Ishikawa (cell line): ENCODE results near the gene ADAMTS18.
A peak's percentile ranks its signal among the peaks of the same experiment; 100 is the strongest.

Experiments
- CEBPB ChIP-seq: IDR thresholded peaks from 2 replicates; pipeline ENCODE4 v1.6.1; 2012
- CREB1 ChIP-seq: IDR thresholded peaks from 2 replicates; pipeline ENCODE4 v1.6.1; 2012; ENCODE audit warnings: low read depth
- EGR1 ChIP-seq: IDR thresholded peaks from 2 replicates; pipeline ENCODE4 v1.6.1; 2012
- EP300 ChIP-seq: IDR thresholded peaks from 2 replicates; pipeline ENCODE4 v1.6.1; 2012; ENCODE audit warnings: borderline replicate concordance
- FOXM1 ChIP-seq: IDR thresholded peaks from 2 replicates; pipeline ENCODE4 v1.6.1; 2012; ENCODE audit warnings: low read depth, borderline replicate concordance
- MAX ChIP-seq: IDR thresholded peaks from 2 replicates; pipeline ENCODE4 v1.6.1; 2012
- NFIC ChIP-seq: IDR thresholded peaks from 2 replicates; pipeline ENCODE4 v1.6.1; 2012
- RAD21 ChIP-seq: IDR thresholded peaks from 2 replicates; pipeline ENCODE4 v1.6.1; 2012; ENCODE audit warnings: low read depth
- REST ChIP-seq: IDR thresholded peaks from 2 replicates; pipeline ENCODE4 v1.6.1; 2012; ENCODE audit warnings: low read depth, mild to moderate bottlenecking
- TAF1 ChIP-seq: IDR thresholded peaks from 2 replicates; pipeline ENCODE4 v1.6.1; 2012; ENCODE audit warnings: low read depth, mild to moderate bottlenecking
- TCF12 ChIP-seq: IDR thresholded peaks from 2 replicates; pipeline ENCODE4 v1.6.1; 2012; ENCODE audit warnings: low read depth
- TEAD4 ChIP-seq: IDR thresholded peaks from 2 replicates; pipeline ENCODE4 v1.6.1; 2012
- USF1 ChIP-seq: IDR thresholded peaks from 2 replicates; pipeline ENCODE4 v1.6.1; 2012
- YY1 ChIP-seq: IDR thresholded peaks from 2 replicates; pipeline ENCODE4 v1.6.1; 2012; ENCODE audit warnings: low read depth
- ZBTB7A ChIP-seq: IDR thresholded peaks from 2 replicates; pipeline ENCODE4 v1.6.1; 2012; ENCODE audit warnings: low read depth

The ADAMTS18 gene

GRCh38 chr16:77403732-77404131 is 31.1 kb downstream of the ADAMTS18 start:
- TF ChIP-seq CEBPB (no peak), EP300 (no peak), USF1 (no peak), TCF12 (no peak), TAF1 (no peak), MAX (no peak), NFIC (no peak), ZBTB7A (no peak), TEAD4 (no peak), YY1 (no peak), EGR1 (no peak), REST (no peak), FOXM1 (no peak), RAD21 (no peak), CREB1 (no peak)

GRCh38 chr16:77402672-77403071 is 32.2 kb downstream of the ADAMTS18 start:
- TF ChIP-seq MAX (peak; percentile 43; the same call in 1 of the 2 replicates), USF1 (no peak), TAF1 (no peak), CEBPB (no peak), YY1 (no peak), RAD21 (no peak), FOXM1 (no peak), CREB1 (no peak), NFIC (peak; percentile 82), ZBTB7A (no peak), EP300 (peak; percentile 25; the same call in 1 of the 2 replicates), TCF12 (0 out of 2 replicates have a peak, but pooled peaks have one; percentile 22), TEAD4 (peak; percentile 80), EGR1 (no peak), REST (no peak)

- TF ChIP-seq CEBPB (no peak), RAD21 (0 out of 2 replicates have a peak, but pooled peaks have one; percentile 6), FOXM1 (no peak), NFIC (peak; percentile 15; the same call in 1 of the 2 replicates), YY1 (no peak)
These were observed 32.7 kb downstream of the ADAMTS18 start for GRCh38 chr16:77402118-77402517.

GRCh38 chr16:77399546-77399945 is 35.3 kb downstream of the ADAMTS18 start:
- TF ChIP-seq CEBPB (no peak), MAX (no peak), USF1 (no peak), FOXM1 (no peak)

GRCh38 chr16:77399066-77399465 is 35.8 kb downstream of the ADAMTS18 start:
- TF ChIP-seq TCF12 (no peak), USF1 (no peak), FOXM1 (no peak), REST (no peak), ZBTB7A (no peak), EGR1 (no peak), NFIC (no peak)
